GM18909 (cell line): ENCODE results near the gene ADCY2.

ENCODE experiments used
- ATAC-seq: cut with Tn5 transposase; IDR thresholded peaks from one replicate; pipeline ENCODE4 v1.9.1; 2021; ENCODE audit warnings: mild to moderate bottlenecking; ENCODE audit not compliant: unreplicated experiment, poor library complexity

Gene ADCY2

DNA sequence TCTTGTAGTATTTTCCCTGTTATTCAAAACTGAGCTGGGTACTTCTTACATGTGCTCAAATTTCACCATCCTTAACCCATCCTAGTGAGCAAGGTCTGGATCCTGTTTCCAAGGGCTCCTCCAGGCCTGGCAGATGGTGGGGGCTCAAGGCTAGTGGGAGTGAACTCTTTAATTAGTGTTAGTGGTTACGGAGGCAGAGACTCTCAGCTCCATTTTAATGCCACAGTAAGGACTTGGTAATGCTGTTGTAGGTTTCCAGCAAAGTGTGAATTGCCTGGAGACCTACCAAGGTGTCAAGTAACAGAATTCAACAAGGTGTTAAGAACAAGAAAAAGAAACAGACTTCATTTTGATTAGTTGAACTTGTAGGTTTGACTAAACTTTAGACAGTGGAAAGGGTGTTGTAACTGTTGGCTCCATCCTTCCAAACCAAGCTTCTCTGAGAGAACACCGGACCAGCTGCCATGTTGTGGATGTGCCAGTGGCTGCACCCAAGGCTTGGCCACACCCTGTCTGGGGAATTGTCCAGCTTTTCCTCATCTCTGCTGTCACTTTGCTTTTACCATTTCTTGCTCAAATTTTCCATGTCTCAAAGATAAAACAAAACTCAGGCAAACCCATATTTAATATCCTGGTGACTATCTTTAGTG, 98.7 kb downstream of the ADCY2 start:
- ATAC-seq: no peak

DNA sequence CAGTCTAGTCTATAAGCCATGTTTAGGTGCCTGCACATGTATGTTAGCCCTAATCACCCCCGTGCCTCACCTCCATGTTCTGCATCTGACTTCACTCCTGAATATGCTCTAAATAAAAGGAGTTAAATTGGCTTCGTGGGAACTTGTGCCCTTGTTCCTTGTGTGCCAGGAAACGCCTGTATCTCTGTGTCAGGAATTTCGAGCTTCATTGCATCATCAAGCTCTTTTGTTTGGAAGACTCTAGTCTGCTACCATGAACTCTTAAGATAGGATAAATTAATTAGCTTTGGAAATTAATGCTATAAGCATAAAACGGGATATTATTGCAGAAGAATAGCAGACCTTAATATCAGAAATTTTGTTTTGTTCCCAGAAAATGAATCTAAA, 99.2 kb downstream of the ADCY2 start:
- ATAC-seq: no peak

DNA sequence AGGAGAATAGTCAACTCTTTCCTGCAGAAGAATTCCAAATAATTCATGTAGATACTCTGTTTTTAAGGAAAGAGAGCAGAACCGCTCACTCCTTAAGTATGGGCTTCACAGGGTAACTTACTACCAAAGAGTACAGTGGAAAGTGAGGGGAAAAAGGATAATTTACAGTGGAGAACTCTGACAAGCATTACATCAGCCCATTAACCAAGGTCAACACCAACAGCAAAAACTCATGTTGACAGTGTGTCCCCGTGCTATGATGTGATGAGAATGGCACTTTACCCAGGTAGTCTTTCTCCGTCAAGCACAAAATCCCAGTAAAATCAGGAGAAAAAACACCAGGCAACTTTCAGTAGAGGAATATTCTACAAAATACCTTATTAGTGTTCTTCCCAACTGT, 104.3 kb downstream of the ADCY2 start:
- ATAC-seq: no peak

DNA sequence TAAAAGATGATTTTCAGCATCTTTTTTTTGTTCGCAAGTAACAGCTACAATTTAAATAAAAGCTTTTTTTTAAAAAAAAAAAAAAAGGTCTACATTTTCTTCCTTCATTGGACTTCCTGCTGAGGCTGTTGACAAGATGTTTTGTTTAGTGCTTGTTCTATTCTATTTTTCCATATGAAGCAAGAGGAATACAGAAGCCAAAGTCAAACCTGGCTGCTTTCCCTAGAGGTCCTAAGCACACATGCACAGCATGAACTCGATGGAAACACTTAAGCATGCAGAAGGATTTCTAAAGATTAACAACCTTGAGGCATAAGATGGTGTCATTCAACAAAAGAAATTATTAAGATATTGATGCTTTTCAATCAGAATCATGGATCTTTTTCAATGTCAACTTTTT, 105.1 kb downstream of the ADCY2 start:
- ATAC-seq: no peak

DNA sequence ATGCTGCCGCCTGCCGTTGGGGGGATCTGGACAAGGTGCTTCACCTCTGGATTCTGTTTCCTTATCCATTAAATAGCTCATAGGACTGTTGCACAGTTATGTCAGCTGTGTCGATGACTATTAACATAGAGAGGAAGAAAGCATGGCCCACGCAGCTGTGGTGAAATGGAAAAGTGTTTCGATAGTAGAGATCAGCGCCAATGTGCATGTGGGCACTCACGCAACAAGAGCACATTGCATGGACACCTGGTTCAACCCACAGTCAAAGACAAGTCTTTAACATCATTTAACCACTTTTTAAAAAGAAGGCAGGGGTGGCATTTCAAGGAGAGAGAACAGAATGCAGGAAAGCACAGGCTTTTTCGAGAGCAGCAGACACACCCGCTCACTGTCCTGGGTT, 107.6 kb downstream of the ADCY2 start:
- ATAC-seq: no peak

DNA sequence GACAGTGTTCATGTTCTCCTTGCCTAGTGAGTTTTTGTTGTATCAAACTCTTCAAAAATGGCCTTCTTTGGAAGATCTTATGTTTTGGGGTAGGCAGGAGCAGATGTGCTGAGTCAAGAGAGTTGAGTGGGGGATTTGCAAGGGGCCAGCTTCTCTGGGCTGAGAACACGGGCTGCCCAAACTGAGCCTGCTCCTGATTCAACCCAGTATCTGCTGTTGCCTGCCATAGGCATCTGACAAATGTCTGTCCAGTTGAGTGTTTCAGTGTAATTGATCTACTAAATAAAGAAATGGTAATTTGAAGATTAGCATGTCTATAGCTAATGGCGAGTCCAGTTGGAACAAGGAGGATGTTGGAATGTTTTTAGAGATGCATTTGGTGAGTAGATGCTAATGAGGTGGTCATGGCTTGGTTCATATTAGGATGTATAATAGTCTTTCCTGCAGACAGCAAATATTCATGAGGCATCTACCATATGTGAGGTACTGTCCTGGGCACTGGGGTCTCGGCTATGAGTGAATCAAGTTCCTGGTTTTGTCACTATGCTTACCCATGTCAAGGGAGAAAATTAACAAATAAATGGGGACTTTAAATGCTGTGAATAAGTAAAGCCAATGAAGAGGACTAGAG, 119.5 kb downstream of the ADCY2 start:
- ATAC-seq: no peak

DNA sequence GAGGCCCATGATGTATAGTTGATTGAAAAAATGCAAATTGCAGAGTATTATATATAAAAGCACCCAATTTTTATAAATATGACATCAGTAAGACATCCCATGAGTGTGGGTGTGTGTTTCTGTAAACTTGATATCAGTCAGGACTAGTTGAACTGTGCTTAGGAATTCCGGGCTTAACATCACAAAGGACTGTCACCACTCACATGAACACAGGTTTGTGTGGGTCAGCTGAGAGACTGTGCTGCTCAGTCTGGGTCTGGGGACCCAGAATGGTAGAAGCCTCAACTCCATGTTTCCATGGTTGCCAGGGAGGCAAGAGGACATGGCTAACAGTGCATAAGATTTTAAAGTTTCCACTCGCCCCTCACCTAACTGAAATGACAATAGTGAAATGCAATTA, 120.3 kb downstream of the ADCY2 start:
- no peak for ATAC-seq

DNA sequence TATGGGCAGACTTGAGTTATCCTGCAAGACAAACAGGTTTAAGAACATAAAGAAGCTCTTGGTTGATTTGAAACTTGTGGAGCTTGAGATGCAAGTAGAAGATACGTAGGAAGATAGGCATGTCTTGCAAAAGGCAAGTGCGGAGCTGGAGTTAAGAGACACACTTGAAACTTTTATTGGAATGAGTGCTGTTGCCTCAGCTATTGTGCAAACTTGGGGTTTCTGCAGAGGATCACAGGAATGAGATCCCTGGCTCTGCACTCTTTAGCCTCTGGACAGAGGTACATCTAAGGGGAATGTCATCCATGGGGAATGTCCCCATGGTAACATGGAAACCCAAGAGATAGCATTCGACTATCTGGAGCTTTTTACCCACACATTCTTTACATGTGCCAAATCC, 121.1 kb downstream of the ADCY2 start:
- ATAC-seq: no peak

DNA sequence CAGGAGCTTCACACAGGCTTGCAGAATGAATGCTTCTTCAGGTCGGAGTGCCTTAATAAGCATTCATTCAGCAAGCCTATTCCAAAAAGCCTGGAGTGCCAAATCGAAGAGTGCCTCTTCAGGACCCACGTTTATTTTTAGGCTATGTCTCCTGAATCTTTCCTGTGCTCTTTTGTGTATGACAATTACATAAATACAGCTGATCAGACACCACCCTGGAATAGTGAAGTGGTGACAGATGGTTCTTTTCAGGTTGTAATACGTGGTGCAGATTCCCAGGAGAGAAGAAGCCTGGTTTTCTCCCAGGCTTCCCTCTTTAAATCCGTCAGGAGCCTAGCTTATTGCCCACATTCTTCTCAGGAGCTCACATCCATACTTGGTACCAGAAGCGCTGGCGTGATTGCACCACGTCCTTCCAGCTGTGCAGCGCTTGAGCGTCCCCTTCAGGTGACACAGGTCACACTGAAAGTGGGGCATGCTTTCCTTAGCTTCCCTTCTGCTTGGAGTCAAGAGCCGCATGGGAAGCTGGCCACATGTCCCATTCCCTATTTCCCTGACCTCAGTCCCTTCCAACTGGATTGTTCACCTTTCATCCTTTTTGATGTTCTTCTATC, 123.1 kb downstream of the ADCY2 start:
- ATAC-seq: no peak

DNA sequence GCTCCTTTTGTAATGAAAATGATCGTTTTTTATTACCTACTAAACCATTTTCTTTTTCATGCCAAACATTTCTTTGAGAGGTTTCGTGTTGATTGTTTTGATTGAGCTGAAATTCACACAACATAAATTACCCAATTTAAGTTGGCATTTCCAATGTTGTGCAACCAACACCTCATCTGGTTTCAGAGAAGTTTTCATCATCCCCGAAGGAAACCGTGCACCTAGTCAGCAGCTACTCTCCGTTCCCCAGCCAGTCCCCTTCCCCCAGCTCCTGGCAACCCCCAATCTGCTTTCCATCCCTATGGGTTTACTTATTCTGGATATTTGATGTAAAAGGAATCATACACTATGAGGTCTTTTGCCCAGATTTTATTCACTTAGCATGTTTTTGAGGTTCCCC, 123.6 kb downstream of the ADCY2 start:
- ATAC-seq: no peak

DNA sequence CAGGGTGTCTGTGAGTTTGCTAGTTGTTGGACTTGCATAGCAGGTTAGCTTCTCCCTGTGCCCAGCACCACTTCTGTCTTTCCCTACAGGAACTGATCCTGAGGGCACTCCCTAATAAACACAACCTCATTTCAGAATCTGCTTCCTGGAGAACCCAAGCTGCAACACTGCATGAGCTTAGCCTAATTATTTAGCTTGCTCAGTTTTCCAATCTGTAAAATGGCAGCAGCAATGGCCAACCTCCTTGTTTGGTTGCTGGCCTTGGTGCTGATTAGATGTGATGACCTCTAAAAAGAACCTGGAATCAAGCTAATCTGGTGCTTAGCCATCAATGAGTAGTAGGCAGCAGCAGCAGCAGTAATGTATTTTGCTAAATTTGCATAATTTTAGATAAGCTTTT, 133.9 kb downstream of the ADCY2 start:
- ATAC-seq: no peak

DNA sequence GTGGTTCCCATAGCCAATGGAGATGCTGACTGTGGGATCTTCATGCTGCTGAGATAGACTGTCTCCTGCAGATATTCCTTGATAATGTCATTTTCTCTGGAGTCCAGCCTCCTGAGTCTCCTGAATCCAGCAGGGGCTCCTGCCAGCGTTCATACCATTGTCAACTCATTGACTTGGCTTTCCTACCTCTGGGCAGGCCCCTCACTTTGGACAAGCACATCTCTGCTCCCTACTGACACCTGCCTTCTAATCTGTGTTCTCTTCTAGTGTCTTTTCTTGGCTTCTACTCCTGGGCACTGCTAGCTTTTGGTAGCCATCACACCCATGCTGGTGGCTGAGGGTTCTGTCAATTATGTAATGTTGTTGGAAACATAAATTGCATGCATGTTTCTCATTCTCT, 138.0 kb downstream of the ADCY2 start:
- no peak for ATAC-seq

DNA sequence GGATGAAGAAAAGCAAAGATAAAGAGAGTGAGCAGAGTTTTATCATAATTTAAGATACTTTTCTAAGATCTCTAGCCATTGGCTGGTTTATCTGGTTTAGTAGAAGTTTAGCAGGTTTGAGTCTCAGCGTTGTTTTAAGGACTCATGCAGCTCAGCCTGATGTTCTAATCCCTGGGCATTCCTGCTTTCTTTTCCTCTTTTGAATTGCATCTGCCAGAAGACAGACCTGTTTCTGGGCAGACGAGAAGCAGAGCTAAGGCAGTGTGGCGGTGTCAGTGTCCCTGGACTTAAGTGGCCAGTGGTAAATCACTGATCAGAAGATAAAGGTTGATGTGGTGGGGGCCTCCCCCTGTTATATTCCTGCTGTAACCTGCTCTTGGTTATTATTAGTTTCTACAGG, 138.6 kb downstream of the ADCY2 start:
- ATAC-seq: no peak

DNA sequence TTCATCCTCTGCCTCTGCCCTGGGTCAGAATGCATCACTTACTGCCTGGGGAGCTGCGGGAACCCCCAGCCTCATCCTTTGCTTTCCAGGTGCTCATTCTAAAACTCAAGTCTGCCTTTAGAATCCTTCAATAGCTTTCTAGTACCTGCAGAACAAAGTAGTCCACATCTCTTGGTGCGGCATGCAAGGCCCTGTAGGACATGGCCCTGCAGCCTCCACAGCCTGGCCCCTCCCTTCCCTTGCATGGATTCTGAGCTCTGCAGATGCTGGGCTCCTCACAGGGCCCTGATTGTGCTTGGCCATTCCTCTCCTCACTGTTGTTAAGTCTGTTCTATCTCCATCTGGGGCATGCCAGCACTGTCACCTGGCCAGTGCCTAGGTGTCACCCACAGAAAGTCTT, 141.6 kb downstream of the ADCY2 start:
- no peak for ATAC-seq

DNA sequence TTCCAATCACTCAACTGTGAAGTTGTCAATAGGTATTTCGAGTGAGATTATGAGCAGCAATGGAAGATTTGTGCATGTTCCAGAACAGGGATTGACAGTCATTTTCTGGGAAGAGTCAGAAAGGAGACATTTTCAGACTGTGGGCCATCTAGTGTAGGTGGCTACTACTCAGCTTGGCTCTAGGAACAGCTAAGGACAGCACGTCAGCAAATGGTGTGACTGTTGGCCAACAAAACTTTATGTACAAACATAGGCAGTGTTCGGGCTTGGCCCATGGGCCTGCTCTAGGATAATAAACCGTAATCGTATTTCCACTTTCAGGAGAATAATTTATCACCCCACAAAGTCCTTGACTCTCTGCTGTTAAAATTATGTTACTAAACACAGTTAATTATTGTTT, 143.6 kb downstream of the ADCY2 start:
- ATAC-seq: no peak

DNA sequence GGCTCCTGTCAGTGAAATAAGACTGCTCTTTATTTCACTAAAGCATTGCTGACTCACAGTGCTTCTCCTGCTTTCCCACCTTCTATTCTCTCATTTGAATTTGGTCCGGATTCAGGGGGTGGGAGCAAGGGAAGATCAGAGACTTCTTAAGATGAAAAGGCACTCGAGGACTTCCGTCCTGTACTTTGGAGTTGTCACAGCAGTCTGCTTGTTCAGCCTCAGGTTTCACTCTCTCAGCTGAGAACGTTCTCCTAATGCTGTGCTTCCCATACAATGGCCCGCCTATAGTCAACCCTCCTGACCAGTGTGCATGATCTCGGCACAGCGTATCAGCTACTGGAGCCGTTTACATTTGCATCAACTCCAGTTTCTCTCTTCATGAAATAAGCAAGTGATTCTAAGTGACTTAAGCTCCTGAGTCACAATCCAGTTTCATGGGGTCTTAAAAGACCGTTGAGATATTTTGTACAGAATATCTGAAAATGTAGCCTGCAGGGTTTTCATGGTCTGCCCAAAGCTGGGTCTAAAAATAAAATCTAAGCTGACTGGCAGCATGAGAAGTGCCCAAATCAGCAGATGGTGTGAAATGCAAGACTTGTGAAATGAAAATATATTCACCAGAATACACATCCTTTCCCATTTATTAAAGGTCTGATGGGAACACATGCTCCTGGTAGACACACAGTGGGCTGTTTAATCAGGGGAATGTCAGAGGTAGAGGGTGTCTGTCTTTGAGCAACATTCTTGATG, 145.0 kb downstream of the ADCY2 start:
- ATAC-seq: no peak

DNA sequence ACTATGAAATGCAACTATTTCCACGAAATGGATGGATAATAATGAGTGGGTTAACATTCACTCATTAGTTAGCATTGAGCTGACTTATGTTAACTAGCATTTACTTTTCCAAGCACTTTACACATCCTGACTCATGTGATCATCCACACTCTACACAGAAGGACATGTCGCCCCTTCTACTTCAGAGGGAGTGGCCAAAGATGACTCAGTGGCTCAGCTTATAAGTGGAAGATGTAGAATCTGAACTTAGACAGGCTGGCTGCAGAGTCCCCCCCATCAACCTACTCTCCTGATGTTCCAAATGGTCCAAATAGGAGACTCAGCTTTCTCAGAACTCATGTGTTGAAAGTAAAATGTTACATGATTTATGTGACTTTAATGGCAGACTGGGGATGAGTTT, 146.0 kb downstream of the ADCY2 start:
- ATAC-seq: no peak

DNA sequence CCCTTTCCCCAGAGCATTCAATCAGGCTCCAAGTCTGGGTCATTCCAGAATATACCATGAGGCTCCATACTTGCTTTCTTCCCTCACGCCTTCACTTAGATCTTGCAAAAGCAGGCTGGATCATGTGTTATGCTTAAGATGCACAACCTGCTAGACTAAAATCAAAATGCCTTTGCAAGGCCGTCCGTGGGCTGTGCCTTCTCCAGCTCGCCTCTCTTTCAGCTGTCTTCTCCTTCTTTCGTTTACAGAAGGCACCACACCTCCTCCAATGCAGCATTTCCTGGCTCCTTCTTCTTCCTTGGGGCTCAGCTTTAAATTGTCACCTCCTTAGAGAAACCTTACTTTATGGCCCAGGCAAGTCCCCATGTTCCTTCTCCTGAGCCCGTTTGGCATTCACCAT, 150.6 kb downstream of the ADCY2 start:
- ATAC-seq: no peak

DNA sequence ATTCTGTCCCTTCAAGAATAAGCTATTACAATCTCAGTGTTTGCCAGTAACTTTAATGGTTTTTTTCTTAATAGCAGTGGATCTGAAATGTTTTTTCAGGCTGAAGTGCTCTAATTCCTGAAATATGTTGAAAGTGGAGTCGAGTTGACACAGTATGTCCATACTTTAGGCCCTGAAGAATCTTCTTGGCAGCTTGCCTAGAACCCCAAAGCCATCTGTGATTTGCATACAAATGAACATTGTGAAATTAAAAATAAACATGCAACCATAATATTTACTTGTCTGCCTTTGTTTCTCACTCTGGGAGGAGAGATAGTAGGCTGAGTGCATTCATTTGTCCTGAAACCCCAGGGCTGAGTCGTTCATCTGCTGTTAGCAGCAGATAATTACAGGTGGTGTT, 152.7 kb downstream of the ADCY2 start:
- ATAC-seq: no peak

DNA sequence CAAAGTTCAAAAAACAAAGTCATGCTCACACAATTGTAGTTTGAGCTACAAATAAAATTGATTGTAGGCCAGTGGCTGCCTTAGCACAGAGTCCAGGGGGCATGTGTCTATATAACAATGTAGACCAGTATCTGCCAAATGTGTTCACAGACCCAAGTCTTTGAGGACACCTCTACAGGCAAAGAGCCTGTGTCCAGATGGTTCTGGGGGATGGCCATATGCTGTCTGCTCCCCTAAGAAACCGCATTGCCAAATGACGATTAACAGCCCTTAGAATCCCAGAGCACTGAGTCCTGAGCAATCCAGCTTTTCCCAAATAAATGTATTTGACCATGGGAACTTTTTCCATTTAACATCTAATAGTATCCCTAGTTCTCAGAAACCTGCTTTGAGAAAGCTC, 169.6 kb downstream of the ADCY2 start:
- no peak for ATAC-seq

DNA sequence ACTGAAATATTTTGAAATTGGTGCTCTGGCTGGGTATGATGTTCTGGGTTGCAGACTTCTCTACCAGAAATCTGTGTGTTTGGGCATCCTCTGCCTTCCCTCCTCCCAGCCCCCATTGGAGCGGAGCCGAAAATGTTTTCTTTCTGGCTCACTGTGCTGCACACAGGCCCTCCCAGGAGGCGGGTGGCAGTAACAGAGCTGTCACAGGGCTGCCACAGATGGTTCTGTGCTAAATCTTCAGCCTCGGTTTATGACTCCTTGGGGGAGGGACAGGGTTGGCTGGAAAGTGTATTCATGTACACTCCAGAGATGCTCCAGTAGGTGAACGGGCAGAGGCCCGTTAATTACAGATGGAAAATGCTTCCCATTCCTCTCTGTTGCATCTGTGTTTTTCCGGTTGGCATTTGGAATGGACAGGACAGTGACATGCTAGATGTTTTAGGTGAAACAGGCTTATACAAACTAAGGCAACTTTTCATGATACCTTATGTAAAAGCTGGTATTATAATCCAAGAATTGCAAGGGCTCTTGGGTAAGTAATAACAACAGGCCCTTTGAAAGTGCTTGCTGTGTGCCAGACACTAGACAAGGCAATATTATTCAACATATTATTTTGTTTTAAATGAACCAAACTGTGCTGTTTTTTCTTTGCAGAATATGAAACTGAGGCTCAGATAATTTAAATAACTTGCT, 180.2 kb downstream of the ADCY2 start:
- ATAC-seq: no peak
